ENCODE measurements around the gene CDT1.
"Not testable (repeated sequence)": the region's sequence is repeated elsewhere in the genome, so short reads cannot be mapped to it uniquely, and the experiment has no call there.

Gene CDT1

GRCh38 chr16:88820385-88821025 is 16.9 kb downstream of the CDT1 start:
- no peak for DNase-seq

- DNase-seq = no peak
These were observed 17.7 kb downstream of the CDT1 start for GRCh38 chr16:88821168-88821850.

DNA sequence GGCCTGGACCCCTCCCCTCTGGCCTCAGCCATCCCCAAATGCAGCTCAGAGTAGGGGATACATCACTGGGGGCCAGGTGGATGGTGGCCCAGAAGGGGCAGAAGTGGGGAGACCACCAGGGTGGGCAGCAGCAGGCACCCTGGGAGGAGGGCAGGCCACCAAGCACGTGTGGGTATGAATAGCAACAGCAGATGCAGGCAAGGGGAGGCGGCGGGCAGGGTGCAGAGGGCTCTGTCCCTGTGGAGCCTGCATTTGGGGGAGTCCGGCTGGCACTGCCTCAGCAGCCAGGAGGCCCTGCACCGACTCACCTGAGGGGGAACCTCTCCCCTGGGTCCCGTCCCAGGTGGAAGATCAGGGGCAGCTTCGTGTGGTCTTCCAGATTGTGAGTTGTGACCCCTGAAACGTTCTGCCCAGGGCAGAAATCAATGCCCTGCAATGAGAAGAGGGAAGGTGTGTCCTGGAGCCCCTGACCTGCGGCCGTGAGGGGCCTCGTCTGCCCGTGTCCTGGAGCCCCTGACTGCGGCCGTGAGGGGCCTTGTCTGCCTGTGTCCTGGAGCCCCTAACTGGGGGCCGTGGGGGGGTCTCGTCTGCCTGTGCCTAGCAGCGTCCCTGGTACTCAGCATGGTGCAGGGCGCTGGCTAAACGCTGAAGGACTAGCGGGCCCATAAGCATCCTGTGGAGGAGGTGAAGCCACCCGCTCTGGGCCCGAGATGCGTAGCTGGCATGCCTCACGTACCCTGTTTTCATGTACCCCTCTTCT is 18.9 kb downstream of the CDT1 start:
- DNase-seq = no peak

- DNase-seq = not testable (repeated sequence)
These were observed 20.1 kb downstream of the CDT1 start for GRCh38 chr16:88823646-88824045.

GRCh38 chr16:88824256-88825077 is 20.9 kb downstream of the CDT1 start:
- DNase-seq = no peak

- DNase-seq = no peak
These were observed 21.6 kb downstream of the CDT1 start for GRCh38 chr16:88825146-88825545.

- no peak for DNase-seq
These were observed 22.7 kb downstream of the CDT1 start for GRCh38 chr16:88826070-88826840.

- DNase-seq = no peak
These were observed 24.1 kb downstream of the CDT1 start for GRCh38 chr16:88827727-88828126.

- no peak for DNase-seq
These were observed 25.1 kb downstream of the CDT1 start for GRCh38 chr16:88828711-88829110.

DNA sequence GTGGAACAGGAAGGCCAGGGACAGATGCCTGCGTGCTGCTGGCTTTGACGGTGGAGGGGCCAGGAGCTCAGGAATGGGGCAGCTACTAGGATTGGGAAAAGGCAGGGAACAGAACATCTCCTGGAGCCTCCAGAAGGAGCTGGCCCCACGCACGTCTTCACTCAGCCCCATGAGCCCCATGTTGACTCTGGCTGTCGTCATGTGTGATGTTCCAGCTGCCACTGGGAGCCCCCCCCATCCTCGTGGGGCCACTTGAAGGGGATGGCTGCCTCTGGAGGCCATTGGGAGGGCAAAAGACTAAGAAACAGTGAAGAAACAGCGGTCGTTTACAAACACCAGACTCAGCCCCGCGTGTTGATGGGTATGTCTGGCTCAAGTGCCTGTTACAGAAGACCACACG is 26.7 kb downstream of the CDT1 start:
- DNase-seq = no peak

GRCh38 chr16:88830783-88831182 is 27.2 kb downstream of the CDT1 start:
- no peak for DNase-seq

DNA sequence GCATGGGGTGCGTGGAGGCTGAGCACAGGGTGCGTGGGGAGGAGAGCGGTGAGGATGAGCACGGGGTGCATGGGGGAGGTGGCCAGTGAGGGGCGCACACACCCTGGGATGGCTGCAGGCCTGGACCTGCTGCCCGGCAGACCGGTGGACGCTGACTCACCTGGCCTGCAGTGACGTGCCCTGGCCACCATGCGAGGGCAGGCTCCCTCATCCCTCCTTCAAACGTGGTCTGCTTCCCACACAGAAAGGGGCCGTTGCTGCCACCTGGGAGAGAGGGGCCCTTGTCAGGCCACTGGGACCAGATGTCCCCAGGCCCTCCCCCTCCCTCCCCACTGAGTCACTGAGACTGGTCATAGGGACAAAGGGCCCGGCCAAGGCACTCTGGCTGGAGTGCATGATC is 28.2 kb downstream of the CDT1 start:
- no peak for DNase-seq

GRCh38 chr16:88833086-88833485 is 29.5 kb downstream of the CDT1 start:
- DNase-seq = no peak

DNA sequence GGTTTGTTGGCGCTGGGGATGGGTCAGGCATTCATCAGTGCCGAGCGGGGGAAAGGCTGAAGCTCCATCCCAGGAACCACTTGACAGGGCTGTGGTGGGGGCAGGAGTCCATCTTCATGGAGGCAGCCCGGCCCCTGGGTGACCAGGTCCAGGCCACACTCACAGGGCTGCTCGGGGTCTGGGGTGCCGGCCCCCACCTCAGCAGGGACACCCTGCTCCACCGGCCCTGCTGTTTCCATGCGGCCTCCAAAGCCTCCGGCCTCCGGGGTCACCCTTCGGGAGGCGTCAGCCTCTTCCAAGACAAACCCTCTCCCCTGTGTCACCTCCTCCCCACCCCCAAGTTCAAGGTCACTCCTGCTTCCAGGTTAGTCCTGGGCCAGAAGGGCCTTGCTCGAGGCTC is 31.1 kb downstream of the CDT1 start:
- DNase-seq = no peak

- no peak for DNase-seq
These were observed 31.8 kb downstream of the CDT1 start for GRCh38 chr16:88835383-88835782.

DNA sequence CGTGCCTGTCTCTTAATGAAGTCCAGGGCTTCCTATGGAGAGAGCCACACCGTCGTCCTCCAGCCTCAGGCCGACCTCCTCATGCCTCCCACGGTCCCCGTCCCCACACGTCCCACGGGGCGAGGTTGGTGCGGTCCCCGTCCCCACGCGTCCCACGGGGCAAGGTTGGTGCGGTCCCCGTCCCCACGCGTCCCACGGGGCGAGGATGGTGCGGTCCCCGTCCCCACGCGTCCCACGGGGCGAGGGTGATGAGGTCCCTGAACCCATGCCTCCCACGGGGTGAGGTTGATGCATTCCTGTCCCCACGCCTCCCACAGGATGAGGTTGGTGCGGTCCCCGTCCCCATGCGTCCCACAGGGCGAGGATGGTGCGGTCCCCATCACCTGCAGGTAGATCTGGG is 32.2 kb downstream of the CDT1 start:
- DNase-seq = no peak

- DNase-seq = no peak
These were observed 33.2 kb downstream of the CDT1 start for GRCh38 chr16:88836791-88837190.

- no peak for DNase-seq
These were observed 34.2 kb downstream of the CDT1 start for GRCh38 chr16:88837806-88838205.

GRCh38 chr16:88838566-88838965 is 35.0 kb downstream of the CDT1 start:
- no peak for DNase-seq

DNA sequence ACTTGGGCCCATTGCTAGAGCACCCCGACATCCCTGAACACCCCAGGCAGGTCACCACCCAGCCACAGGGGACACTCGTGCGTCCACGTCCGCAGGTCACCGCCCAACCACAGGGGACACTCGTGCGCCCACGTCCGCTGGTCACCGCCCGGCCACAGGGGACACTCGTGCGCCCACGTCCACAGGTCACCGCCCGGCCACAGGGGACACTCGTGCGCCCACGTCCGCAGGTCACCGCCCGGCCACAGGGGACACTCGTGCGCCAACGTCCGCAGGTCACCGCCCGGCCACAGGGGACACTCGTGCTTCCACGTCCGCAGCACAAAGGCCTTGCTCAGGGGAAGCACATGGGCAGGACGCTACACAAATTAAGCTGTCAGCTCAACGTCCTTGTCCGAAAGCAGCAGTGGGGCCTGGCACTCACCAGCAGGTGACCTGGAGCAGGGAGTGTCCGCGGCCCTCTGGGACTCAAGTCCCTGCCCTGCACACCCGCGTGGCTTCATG is 35.5 kb downstream of the CDT1 start:
- DNase-seq = no peak

- DNase-seq = no peak
These were observed 36.4 kb downstream of the CDT1 start for GRCh38 chr16:88839745-88840599.

Measured in activated gamma-delta T cell (primary cell).